HG03442 (cell line): ENCODE results near the gene CLEC16A.

ENCODE experiments used
- ATAC-seq: cut with Tn5 transposase; IDR thresholded peaks from one replicate; pipeline ENCODE4 v1.9.1; 2021; ENCODE audit warnings: mild to moderate bottlenecking, moderate library complexity; ENCODE audit not compliant: unreplicated experiment

CLEC16A gene

DNA sequence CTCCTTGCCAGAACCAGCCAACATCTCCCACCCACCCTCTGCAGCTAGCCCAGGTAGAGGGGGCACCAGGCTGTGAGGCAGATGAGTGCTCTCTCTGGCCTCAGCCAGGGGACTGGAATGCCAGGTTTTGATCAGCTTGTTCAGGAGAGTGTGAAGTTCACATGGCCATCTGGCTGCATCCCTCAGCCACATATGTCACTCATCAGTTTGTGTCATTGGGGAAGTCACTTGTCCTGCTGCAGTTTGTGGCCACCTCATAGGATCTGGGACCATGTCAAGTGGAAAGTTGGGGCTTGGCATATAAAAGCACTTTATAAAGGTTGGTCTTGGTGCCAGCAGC lies 164.1 kb downstream of the CLEC16A start:
- no peak for ATAC-seq

DNA sequence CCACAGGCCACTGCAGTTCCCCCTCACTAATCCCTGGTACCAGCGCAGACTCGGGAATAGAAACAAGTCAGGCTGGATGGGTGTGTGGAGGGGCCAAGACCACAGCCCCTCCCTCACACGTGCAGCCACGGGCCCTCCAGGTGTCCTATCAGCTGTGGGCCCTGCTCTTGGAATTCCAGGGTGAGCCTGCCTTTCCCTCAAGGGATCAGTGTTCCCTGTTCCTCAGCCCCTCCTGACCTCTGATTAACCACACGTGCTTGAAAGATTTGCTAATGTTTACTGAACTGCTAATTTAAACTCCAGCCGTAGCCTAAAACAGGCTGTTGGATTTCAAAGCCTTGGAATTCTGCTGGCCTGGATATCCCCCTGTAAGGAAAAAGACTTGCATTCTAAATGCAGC lies 165.2 kb downstream of the CLEC16A start:
- no peak for ATAC-seq

DNA sequence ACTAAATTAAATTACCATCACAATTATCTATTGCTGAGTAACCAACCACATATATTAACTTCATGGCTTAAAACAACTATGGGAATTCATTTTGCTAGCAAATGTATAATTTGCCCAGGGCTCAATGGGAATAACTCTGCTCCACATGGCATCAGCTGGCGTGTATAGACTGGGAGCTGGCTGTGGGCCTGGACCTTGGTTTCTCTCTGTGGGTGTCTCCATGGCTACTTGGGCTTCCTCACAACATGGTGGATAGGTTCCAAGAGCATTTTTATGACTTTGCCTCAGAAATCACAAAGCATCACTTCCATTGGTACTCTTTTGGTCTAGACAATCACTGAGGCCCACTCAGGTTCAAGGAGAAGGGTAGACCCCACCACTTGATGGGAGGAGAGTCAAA lies 166.8 kb downstream of the CLEC16A start:
- no peak for ATAC-seq

DNA sequence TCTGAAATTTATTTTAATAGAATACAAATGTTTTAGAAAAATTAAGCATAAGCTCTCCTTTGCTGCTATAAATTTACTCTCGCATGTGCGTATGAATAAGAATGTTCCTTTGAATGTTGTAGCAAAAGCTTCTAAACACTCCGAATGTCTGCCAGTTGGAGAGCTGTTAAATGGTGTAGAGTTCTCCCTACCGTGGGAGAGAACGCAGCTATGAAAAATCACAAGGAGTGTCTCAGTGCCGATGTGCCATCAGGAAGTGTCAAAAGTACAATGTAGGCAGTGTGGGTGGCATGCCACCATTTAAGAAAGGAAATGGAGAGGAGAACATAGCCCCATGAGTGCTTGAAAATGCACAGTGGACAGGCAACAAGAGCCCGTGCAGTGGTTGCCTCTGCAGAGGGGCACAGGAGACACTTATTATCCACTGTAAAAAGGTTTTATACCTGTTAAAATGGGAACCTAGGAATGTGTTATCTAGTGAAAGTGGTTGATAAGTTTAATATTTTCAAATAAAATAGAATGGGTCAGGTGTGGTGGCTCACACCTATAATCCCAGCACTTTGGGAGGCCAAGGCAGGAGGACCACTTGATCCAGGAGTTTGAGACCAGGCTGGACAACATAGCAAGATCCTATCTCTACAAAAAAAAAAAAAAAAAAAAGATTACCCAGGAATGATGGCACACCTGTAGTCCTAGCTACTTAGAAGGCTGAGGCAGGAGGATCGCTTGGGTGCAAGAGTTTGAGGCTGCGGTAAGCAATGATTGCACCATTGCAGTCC lies 167.7 kb downstream of the CLEC16A start:
- no peak for ATAC-seq

DNA sequence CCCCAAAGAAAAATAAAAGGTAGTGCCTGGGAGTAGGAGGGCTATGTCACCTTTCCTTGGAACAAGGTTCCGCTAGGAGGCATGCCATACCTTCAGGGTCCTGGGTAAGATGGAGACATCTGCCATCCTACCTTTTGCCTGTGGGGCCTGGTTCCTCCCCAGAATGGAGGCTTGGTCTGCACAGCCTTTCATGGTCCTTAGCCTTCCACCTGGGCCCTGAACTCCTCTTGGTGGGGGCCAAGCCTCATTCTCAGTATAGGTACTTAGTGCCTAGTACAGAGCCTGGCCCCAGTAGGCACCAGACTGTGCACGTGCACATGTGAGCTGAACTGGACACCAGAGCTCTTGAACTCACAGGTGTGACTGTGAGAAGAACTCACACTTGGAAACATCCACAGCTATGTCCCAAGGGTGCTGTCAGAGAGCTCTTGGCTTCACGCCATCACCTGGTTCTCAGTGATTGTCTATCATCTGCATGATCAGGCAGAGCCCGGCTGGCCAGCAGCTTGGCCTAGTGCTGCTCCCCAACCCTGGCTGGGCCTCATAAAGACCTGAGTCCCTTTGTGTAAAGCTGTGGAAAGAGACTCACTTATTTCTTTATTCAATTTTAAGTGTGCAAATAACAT lies 168.5 kb downstream of the CLEC16A start:
- ATAC-seq: no peak

DNA sequence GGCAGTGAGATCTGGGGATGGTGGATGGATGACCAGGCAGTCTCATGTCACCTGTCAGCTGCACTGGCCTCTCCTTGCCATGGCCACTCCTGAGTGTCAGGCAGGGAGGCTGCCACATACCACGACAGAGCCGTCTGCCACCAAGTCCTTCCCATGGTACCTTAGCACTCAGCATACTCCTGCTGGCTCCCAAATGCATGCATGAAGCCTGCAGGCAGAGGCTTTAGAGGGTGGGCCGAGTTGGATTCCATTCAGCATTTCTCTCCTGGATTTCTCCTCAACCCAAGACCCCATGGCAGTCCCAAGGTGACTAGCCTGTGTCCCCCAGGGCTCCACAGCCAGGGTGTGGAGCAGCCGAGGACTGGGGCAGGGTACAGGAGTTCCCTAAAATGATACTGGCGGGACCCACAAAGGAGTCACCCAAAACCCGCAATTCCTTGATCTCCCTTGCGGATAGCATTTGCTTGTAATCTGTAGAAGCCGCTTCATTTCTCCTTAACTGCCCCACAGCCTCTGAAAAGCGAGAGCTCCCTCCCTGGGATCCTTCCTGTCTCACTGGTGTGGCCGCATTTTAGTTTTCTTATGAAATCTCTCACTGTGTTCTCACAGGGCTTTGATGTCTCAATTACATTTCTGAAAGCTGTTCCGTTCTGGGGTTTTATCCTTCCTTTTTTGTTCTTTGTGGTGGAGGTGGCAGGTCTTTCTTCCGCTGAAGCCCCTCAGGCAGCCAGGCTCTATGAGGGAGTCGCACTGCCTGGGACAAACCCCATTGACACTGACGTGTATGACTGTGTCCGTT lies 170.2 kb downstream of the CLEC16A start:
- ATAC-seq: no peak

DNA sequence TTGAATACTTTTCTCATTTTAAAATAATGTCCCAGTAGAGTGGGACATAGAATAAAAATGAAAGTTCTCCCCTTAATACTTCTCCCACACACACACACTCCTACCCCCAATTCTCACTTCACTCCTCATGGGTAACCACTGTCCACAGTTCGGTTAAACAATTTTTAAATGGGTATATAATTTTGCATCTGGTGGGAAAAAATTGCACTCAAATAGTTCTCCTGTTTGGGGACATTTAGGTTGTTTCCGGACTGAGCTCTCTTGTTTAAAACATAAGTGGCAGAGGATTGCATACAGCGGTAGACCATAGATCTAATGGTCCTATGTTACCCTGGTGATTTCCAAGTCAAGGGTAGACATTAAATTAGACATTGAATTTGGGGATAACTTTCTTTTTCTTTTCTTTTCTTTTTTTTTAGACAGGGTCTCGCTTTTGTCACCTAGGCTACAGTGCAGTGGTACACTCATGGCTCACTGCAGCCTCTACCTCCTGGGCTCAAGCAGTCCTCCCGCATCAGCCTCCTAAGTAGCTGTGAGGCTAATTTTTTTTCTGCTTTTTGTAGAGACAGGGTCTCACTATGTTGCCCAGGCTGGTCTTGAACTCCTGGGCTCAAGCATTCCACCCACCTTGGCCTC lies 173.3 kb downstream of the CLEC16A start:
- no peak for ATAC-seq

DNA sequence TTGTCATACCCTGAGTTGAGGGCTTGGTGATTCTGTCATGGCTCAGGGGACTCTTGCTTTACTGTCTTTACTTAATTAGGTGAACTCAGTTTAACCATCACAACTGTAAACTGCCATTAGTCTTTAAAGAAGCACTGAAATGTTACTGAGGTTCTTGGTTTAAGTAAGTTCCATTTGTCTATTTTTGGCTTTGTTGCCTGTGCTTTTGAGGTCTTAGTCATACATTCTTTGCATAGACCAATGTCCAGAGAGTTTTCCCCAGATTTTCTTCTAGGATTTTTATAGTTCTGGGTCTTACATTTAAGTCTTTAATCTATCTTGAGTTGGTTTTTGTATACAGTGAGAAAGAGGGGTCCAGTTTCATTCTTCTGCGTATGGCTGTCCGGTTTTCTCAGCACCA lies 174.1 kb downstream of the CLEC16A start:
- no peak for ATAC-seq

DNA sequence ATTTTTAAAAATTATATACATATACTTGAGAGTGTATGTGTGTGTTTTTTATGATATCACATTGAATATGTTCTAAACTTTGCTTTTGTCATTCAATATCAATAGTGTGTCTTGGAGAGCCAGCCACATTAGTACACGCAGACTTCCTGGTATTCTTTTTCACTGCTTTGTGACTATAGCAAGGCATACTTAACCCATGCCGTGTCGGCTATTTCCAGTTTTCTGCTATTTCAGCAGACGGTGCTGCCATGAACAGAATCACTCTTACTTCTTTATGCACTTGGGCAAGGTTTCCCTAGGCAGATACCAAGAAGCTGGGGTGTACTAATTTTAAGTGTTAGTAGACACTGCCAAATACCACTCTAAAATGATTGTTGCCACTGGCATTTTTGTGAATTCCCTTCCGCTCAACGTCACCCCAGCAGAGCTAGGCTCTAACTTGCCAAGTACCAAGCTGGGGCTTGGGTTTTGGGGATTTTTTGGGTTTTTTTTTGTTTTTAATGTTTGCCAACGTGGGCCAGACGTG lies 176.8 kb downstream of the CLEC16A start:
- no peak for ATAC-seq

DNA sequence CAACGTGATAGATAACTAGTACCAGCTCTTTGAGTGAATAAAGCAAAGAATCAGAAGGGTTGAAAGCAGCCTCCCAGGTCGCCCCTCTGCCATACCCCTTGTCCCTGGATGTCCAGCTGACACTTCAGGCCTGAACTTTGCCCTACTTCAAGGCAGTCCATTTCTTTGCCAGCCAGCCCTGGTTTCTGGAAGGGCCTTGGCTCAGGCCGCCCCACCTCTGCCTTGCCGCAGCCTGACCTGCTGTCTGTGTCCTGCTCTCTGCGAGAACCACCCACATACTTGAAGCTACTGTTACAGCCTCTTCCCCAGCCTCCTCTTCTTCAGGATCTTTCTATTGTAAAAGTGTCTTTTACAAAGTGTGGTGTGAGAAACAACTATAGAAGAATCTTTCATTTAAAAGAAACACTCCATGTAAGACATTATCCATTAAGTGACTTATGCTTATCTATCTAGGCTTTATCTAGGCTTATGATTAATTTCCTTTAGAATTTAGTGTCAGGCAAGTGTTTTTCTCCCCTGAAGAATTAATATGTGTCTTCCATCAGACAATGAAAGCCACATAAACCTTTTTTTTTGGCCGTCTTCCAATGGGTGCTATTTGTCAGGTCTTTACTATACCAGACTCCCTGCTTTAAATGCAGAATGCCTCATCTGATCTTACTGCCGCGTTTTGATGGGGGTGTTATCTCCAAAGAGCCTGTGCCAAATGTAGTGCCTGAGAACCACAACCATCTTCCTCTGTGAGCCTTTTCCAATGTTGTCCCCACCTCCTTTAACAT lies 177.7 kb downstream of the CLEC16A start:
- no peak for ATAC-seq

DNA sequence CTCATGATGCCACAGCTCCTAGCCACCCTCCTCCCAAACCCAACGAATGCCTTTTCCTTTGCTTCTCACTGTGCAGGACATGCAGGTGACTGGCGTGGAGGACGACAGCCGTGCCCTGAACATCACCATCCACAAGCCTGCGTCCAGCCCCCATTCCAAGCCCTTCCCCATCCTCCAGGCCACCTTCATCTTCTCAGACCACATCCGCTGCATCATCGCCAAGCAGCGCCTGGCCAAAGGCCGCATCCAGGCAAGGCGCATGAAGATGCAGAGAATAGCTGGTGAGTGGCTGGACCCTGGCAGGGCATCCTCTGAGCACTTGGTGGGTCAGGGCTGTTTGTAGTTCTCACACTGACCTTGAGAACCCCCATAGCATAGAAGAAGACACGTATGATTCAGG lies 179.3 kb downstream of the CLEC16A start:
- no peak for ATAC-seq

DNA sequence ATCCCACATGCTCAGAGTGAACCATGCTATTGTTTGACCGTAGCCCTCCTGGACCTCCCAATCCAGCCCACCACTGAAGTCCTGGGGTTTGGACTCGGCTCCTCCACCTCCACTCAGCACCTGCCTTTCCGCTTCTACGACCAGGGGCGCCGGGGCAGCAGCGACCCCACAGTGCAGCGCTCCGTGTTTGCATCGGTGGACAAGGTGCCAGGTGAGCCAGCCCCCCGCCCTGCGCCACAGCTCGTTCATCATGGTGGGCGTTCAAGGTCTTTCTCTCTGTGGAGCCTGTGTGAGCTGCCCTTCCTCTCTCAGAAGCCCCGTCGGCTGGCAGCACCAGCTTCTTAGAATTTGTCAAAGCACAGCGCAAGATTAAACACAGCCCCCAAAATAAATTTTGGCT lies 181.6 kb downstream of the CLEC16A start:
- no peak for ATAC-seq

DNA sequence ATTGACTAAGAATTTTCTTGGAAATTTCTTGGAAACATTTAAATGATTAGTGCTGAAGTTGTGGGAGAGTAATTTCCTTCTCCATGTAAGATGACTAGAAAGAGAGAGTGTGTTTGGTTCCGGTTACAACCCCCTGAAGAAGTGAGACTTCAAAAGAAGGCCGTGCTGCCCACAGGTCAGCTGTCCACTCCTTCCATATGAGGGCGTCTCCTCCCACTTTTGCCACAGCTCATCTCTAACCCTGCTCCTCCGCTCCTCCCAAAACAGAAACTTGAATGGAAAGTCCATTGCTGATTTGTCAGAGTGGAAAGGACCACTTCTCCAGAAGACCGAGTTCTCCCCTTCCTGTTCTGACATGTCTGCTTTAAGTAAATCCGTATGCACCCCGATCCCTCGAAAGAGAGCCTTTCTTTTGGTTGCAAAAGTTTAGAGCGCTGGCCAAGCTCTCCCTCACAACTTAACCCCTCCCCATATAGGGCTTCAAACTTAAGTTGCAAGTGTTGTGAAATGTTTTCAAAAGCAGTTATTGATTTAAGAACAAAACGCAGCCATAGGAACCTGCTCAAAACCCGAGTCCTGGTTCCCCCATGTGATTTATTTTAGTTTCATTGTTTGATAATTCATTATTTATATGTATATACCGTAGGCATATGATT lies 182.2 kb downstream of the CLEC16A start:
- no peak for ATAC-seq

DNA sequence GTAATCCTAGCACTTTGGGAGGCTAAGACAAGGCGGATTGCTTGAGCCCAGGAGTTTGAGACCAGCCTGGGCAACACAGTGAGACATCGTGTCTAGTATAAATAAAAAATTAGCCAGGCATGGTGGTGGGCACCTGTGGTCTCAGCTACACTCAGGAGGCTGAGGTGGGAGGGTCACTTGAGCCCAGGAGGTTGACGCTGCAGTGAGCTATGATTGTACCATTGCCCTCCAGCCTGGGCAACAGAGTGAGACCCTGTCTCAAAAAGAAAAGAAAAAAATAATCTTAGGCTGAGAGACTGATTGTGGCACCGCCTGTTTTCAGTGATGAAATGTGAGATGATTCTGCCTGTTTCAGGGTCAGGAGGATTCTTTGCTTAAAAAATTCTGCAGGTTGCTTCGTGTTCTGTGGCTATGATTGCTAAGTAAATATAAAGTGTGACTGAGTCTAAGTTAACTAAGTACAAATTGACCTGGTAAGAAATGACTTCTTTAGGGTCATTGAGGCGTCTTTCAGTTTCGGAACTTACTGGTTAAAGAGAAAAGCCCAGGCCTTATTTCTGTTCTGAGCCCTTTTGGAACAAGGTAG lies 183.3 kb downstream of the CLEC16A start:
- ATAC-seq: no peak

DNA sequence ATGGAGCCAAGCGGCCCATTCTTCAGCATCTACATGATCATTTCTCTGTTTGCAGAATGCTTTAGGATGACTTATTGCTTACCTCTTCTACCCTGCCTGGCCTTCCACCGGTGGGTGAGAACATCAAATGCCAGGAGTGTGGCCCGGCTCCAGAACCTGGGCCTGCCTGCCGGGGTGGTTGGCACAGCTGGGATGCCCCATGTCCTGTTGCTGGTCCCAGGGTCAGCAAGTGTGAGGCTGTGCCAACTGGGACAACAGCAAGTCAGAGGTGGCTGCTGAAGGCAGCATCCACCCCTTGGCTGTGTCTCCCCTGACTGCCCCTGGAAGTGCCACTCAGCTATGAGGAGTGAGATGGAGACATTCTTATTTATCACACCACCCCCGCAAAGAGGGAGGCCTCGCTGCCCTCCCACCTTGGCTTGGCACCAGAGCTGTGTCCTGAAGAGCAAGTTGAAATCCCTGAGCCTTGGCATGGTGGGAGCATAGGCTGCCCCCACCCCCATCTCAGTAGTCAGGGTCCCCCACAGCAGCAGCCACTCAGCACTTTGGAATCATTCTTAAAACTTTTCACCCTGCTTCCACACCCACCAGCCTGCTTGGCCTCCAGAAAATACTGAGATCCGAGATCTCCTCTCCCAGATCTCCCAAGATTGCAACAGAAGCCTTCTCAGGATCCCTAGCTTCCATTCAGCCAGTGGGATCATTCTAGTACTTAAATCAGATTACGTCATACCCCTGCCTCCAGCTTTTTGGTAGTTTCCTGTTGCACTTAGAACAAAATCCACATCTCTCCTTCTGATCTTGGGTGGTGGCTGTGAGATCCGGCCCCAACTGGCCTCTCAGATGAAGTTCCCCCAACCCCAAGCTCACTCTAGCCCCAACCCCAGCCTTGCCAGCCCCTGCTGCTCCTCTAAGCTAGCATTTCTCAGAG lies 184.1 kb downstream of the CLEC16A start:
- ATAC-seq: no peak

DNA sequence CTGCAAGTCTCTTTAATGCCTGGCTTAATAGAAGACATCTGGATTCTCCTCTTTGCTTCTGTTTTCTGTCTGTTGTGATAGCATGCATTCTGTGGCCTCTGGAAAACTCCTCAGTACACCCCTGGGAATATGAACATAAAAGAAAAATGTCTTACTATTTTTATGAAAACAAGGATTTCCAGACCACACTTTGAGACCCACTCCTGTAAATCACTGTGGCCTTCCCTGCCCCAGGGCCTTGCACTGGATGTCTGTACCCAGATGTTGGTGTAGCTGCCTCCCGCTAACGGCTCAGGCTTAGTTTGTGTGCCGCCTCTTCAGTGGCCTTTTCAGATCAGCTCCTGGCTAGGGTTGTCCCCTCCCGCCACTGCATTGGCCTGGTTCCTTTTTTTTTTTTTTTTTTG lies 185.0 kb downstream of the CLEC16A start:
- no peak for ATAC-seq

DNA sequence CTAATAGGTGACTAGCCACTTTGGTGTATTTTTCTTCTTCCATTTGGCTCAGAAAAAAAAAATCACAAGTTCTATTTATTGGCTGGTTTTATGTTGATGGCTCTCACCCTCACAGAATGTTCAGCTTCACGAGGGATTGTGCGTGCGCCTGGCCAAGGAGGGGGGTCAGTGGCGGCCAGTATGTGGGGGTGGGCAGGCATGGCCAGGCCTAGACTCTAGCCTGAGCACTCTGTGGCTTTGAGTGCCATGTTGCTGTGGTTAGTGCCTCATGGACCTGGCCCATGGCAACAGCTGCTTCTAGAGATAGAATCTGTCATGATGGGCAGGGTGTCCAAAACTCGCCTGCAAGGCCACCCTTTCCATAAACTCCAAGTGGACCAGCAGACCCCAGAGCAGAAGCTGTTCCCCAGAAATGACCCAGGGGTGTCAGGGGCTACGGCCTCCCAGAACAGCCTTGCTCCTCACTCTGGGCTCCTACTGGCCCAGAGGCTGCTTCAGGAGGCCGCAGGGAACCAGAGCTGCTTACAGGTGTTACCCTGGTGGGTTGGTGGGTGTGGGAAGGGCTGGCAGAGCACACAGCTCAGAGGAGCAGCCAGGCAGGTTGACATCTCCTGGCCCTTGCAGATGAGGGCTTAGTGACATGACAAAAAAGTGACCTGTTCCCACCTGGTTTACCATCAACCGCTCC lies 186.8 kb downstream of the CLEC16A start:
- ATAC-seq: no peak

DNA sequence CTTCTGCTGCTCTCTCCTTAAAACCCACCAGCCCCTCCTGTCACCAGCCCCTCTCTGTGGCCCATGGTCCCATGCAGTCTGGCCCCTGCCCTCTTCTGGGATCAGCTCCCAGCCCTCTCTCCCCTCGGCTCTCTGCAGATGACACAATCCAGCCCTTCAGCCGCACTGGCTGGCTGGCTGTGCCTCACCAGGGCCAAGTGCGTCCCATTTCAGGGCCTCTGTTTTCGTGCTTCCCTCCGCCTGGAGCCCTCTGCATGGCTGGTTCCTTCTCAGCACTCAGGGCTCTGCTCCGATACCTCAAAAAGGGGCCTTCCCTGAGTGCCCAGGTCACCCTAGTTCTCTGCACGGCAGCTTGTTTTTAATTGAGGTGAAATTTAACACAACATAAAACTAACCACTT lies 187.3 kb downstream of the CLEC16A start:
- no peak for ATAC-seq
